A549 (cell line): ENCODE results near the gene CITED2.

Source experiments
- HOXB13 ChIP-seq: fragments of 250-450 bp; sonication (Bioruptor Pico); IDR thresholded peaks from 2 replicates; pipeline ENCODE4 v1.5.0; 2020; ENCODE audit warnings: low read depth, mild to moderate bottlenecking, moderate library complexity
- MAZ ChIP-seq: fragments of 150-350 bp; IDR thresholded peaks from 2 replicates; pipeline ENCODE4 v1.6.1; 2014; ENCODE audit warnings: antibody characterized with exemption, low read depth, low read length, borderline replicate concordance
- NR3C1 ChIP-seq: fragments of >200 bp; sonication (Bioruptor Twin); formaldehyde crosslinking; IDR thresholded peaks from 3 replicates; pipeline ENCODE4 v1.6.1; 2017
- POLR2AphosphoS2 ChIP-seq: conservative IDR thresholded peaks from 2 replicates; pipeline ENCODE4 v1.6.1; 2012; ENCODE audit warnings: low read length, improper control_type of control experiment, inconsistent platforms
- RAD21 ChIP-seq, 2 experiments: fragments of >200 bp in 1 of 2; sonication (Bioruptor Twin) in 1 of 2; formaldehyde crosslinking in 1 of 2; IDR thresholded peaks in 1 of 2; conservative IDR thresholded peaks in 1 of 2; 2 replicates in 1 of 2; 3 replicates in 1 of 2; pipeline ENCODE4 v1.6.1; 2012 to 2018; ENCODE audit warnings: inconsistent platforms in 1 of 2
- SMC3 ChIP-seq: fragments of >200 bp; sonication (Bioruptor Twin); formaldehyde crosslinking; IDR thresholded peaks from 3 replicates; pipeline ENCODE4 v1.6.1; 2018; ENCODE audit warnings: inconsistent platforms
- TF ChIP-seq, protein P1 (sequence below): fragments of >200 bp; sonication (Bioruptor Twin); formaldehyde crosslinking; IDR thresholded peaks from 3 replicates; pipeline ENCODE4 v1.5.1; 2016
- TF ChIP-seq, protein P2 (sequence below): fragments of 200-600 bp; sonication (generic); IDR thresholded peaks from 2 replicates; pipeline ENCODE4 v1.6.1; 2016; ENCODE audit warnings: antibody characterized with exemption, mild to moderate bottlenecking, moderate library complexity
- TF ChIP-seq, protein P3 (sequence below): IDR thresholded peaks from 2 replicates; pipeline ENCODE4 v1.6.1; 2012

DNA sequence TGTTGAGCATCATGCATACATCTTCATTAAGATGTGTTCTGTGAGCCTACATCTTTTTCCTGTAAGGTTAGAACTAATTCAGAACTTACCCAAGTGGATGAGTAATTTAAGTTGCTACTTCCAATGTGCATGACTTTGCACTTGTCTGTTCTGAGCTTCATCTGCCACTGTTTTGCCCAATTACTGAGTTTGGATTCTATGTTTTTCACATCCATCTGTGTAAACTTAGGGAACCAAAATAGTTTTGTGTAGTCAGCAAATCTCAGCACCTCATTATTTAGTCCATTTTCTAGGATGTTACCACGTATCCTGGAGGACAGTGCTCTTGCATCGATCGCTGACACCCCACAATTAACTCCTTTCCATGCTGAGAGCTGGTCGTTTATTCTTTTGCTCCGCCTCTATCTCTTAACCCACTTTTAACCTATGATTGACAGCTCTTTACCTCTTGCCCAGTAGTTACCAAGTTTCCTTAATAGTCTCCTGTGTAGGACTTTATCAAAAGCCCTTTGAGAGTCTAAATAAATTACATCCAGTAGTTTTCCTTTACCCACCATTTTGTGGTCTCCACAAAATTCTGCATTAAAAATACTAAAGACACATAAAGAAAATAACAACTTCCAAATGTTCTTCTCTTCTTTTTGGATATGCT, 44.2 kb upstream of the CITED2 start:
- TF ChIP-seq, protein P1, sequence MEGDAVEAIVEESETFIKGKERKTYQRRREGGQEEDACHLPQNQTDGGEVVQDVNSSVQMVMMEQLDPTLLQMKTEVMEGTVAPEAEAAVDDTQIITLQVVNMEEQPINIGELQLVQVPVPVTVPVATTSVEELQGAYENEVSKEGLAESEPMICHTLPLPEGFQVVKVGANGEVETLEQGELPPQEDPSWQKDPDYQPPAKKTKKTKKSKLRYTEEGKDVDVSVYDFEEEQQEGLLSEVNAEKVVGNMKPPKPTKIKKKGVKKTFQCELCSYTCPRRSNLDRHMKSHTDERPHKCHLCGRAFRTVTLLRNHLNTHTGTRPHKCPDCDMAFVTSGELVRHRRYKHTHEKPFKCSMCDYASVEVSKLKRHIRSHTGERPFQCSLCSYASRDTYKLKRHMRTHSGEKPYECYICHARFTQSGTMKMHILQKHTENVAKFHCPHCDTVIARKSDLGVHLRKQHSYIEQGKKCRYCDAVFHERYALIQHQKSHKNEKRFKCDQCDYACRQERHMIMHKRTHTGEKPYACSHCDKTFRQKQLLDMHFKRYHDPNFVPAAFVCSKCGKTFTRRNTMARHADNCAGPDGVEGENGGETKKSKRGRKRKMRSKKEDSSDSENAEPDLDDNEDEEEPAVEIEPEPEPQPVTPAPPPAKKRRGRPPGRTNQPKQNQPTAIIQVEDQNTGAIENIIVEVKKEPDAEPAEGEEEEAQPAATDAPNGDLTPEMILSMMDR = no peak
- TF ChIP-seq HOXB13 (no peak), POLR2AphosphoS2 (no peak), NR3C1 (no peak), RAD21 (conservative IDR thresholded peaks at IDR 0.05 in 1 of 2, IDR thresholded peaks at IDR 0.05 in 1 of 2) (no peak), MAZ (no peak), SMC3 (no peak)
- TF ChIP-seq, protein P2, sequence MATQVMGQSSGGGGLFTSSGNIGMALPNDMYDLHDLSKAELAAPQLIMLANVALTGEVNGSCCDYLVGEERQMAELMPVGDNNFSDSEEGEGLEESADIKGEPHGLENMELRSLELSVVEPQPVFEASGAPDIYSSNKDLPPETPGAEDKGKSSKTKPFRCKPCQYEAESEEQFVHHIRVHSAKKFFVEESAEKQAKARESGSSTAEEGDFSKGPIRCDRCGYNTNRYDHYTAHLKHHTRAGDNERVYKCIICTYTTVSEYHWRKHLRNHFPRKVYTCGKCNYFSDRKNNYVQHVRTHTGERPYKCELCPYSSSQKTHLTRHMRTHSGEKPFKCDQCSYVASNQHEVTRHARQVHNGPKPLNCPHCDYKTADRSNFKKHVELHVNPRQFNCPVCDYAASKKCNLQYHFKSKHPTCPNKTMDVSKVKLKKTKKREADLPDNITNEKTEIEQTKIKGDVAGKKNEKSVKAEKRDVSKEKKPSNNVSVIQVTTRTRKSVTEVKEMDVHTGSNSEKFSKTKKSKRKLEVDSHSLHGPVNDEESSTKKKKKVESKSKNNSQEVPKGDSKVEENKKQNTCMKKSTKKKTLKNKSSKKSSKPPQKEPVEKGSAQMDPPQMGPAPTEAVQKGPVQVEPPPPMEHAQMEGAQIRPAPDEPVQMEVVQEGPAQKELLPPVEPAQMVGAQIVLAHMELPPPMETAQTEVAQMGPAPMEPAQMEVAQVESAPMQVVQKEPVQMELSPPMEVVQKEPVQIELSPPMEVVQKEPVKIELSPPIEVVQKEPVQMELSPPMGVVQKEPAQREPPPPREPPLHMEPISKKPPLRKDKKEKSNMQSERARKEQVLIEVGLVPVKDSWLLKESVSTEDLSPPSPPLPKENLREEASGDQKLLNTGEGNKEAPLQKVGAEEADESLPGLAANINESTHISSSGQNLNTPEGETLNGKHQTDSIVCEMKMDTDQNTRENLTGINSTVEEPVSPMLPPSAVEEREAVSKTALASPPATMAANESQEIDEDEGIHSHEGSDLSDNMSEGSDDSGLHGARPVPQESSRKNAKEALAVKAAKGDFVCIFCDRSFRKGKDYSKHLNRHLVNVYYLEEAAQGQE = no peak
- TF ChIP-seq, protein P3, sequence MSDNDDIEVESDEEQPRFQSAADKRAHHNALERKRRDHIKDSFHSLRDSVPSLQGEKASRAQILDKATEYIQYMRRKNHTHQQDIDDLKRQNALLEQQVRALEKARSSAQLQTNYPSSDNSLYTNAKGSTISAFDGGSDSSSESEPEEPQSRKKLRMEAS = no peak
